Common myeloid progenitor, CD34-positive (primary cell): Measurements from ENCODE around the gene GOLGA8B.

Source experiments
- CTCF ChIA-PET: fragments of 350-600 bp; sonication (Branson Sonifier 250); formaldehyde crosslinking; loops from one replicate; lab custom pipeline; 2021; ENCODE audit warnings: antibody characterized with exemption; lab: Charles Lee
- POLR2A ChIA-PET: fragments of 350-600 bp; sonication (Branson Sonifier 250); formaldehyde crosslinking; loops from one replicate; lab custom pipeline; 2021; ENCODE audit warnings: antibody characterized with exemption; lab: Charles Lee
- DNase-seq, 3 donors: peaks; one replicate each; pipeline versions ENCODE4 v3.0.0 to v3.0.0-alpha.2; 2013
- H3K27ac ChIP-seq, 2 experiments: 1 replicate in 1 of 2; 2 replicates in 1 of 2; pipeline ENCODE4 v1.7.0; 2013; ENCODE audit warnings: inconsistent platforms in 2 of 2, low read length in 2 of 2, mild to moderate bottlenecking in 2 of 2, low read depth in 1 of 2, moderate library complexity in 1 of 2; ENCODE audit not compliant: severe bottlenecking in 2 of 2, insufficient read depth in 1 of 2, poor library complexity in 1 of 2
- H3K27me3 ChIP-seq, 5 experiments: replicated peaks in 2 of 5; 1 replicate in 3 of 5; 2 replicates in 2 of 5; pipeline versions ENCODE4 v1.6.1 to v1.7.0; 2013; ENCODE audit warnings: low read length in 4 of 5, mild to moderate bottlenecking in 2 of 5, moderate library complexity in 2 of 5, inconsistent platforms in 1 of 5; ENCODE audit not compliant: insufficient read depth in 5 of 5, control insufficient read depth in 4 of 5
- H3K36me3 ChIP-seq, 4 experiments: 1 replicate in 2 of 4; 2 replicates in 2 of 4; pipeline versions ENCODE4 v1.6.1 to v1.7.0; 2013; ENCODE audit warnings: low read length in 3 of 4, control low read depth in 1 of 4, mild to moderate bottlenecking in 1 of 4; ENCODE audit not compliant: control insufficient read depth in 4 of 4, insufficient read depth in 4 of 4
- H3K4me1 ChIP-seq, 4 experiments: 1 replicate in 3 of 4; 2 replicates in 1 of 4; pipeline versions ENCODE4 v1.6.1 to v1.7.1; 2013; ENCODE audit warnings: low read length in 3 of 4, mild to moderate bottlenecking in 3 of 4, control low read depth in 1 of 4, inconsistent platforms in 1 of 4, moderate library complexity in 1 of 4; ENCODE audit not compliant: control insufficient read depth in 4 of 4, insufficient read depth in 4 of 4; ENCODE audit errors: control extremely low read depth in 1 of 4
- H3K4me3 ChIP-seq, 7 experiments: 1 replicate in 4 of 7; 2 replicates in 3 of 7; pipeline versions ENCODE4 v1.5.1 to v1.7.0; 2013; ENCODE audit warnings: mild to moderate bottlenecking in 7 of 7, low read length in 6 of 7, moderate library complexity in 6 of 7, inconsistent platforms in 2 of 7, low read depth in 2 of 7, control low read depth in 1 of 7; ENCODE audit not compliant: insufficient read depth in 4 of 7, control insufficient read depth in 1 of 7; ENCODE audit errors: extremely low read depth in 1 of 7
- H3K9me3 ChIP-seq, 5 experiments: 1 replicate in 4 of 5; 2 replicates in 1 of 5; pipeline versions ENCODE4 v1.6.1 to v1.7.1; 2013; ENCODE audit warnings: low read length in 4 of 5, mild to moderate bottlenecking in 2 of 5, inconsistent platforms in 1 of 5, low read depth in 1 of 5, moderate library complexity in 1 of 5; ENCODE audit not compliant: control insufficient read depth in 4 of 5, insufficient read depth in 2 of 5; ENCODE audit errors: control extremely low read depth in 1 of 5
- WGBS: methylation state at CpG from one replicate; pipeline ENCODE4 v1.1.5; 2013; ENCODE audit not compliant: insufficient coverage; 5-methylcytosine and 5-hydroxymethylcytosine counted together

Gene GOLGA8B

GRCh38 chr15:34609102-34610057, 25.9 kb upstream of the GOLGA8B start:
- ChIA-PET POLR2A (no interaction called here), CTCF (interaction anchor here (0.9 to 2.0 kb wide), 5 partner anchors 10 to 311 kb away, joined by 3 to 5 read pairs (median 4); no protein-coding TSS in a partner anchor)
- H3K27me3 ChIP-seq, result no peaks in the 10 kb centered on the region
- H3K9me3 ChIP-seq, result no peaks in the 10 kb centered on the region
- 21% methylated on average over 3 of the region's 12 CpGs for WGBS
- peaks cover 0 to 21% (median 13%) of the 10 kb centered on the region in 4 experiments for H3K4me1 ChIP-seq
- H3K4me3 ChIP-seq, result peak overlapping the region in 5 of 7 experiments; percentile 10 to 50 (median 42)
- H3K36me3 ChIP-seq, result no peaks in the 10 kb centered on the region
- no peak overlapping the region for H3K27ac ChIP-seq
- DNase-seq, result peak in 2 of 3 donors; percentile 77 to 87

GRCh38 chr15:34608517-34608916, 25.1 kb upstream of the GOLGA8B start:
- POLR2A ChIA-PET, result no interaction called here
- no peak for DNase-seq
- Histone ChIP-seq H3K27me3 (no peaks in the 10 kb centered on the region), H3K4me1 (peaks cover 0 to 21% (median 12%) of the 10 kb centered on the region in 4 experiments), H3K4me3 (no peak overlapping the region), H3K36me3 (no peaks in the 10 kb centered on the region), H3K27ac (no peak overlapping the region), H3K9me3 (no peaks in the 10 kb centered on the region)
- CTCF ChIA-PET, result no interaction called here
- no CpG with 5 or more reads among the region's 1 CpG for WGBS

- Histone ChIP-seq H3K4me1 (peaks cover 0 to 21% (median 8%) of the 10 kb centered on the region in 4 experiments), H3K4me3 (no peak overlapping the region), H3K27ac (no peak overlapping the region), H3K36me3 (no peaks in the 10 kb centered on the region), H3K9me3 (no peaks in the 10 kb centered on the region), H3K27me3 (no peaks in the 10 kb centered on the region)
- CTCF ChIA-PET, result no interaction called here
- DNase-seq, result no peak
- POLR2A ChIA-PET, result no interaction called here
Measured at GRCh38 chr15:34607832-34608231, 24.4 kb upstream of the GOLGA8B start.

DNA sequence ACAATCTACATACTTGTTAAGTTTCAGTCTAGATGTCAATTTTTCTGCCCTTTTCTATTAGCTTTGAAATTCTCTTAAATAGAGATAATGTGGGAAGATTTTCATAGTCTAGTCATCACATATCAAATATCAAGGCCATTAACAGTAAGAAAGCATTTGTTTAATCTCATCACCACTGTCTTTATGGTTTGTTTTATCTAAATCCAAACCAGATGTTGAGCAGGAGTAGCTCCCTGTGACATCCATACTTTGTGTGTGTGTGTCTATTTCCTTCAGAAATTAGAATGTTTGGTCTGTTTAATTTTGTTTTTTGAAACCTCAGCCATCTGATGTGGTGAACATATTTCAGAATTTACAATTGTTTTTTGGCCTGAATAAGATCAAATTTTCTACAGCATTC, 23.1 kb upstream of the GOLGA8B start:
- DNase-seq, result no peak
- CTCF ChIA-PET, result interaction anchor here (0.6 to 1.2 kb wide), 3 partner anchors 14 to 158 kb away, joined by 3 to 4 read pairs (median 3); no protein-coding TSS in a partner anchor
- Histone ChIP-seq H3K27ac (no peak overlapping the region), H3K27me3 (no peaks in the 10 kb centered on the region), H3K36me3 (no peaks in the 10 kb centered on the region), H3K9me3 (no peaks in the 10 kb centered on the region), H3K4me1 (peaks cover 0 to 24% (median 8%) of the 10 kb centered on the region in 4 experiments), H3K4me3 (no peak overlapping the region)
- POLR2A ChIA-PET, result no interaction called here

- ChIA-PET CTCF (interaction anchor here (1.2 kb wide), 2 partner anchors 14 to 17 kb away, joined by 3 read pairs; no protein-coding TSS in a partner anchor), POLR2A (no interaction called here)
- Histone ChIP-seq H3K4me3 (no peak overlapping the region), H3K9me3 (no peaks in the 10 kb centered on the region), H3K27me3 (no peaks in the 10 kb centered on the region), H3K4me1 (peaks cover 0 to 24% (median 8%) of the 10 kb centered on the region in 4 experiments), H3K27ac (no peak overlapping the region), H3K36me3 (no peaks in the 10 kb centered on the region)
- no peak for DNase-seq
Measured at GRCh38 chr15:34606131-34606530, 22.7 kb upstream of the GOLGA8B start.

- POLR2A ChIA-PET, result no interaction called here
- H3K36me3 ChIP-seq, result no peaks in the 10 kb centered on the region
- H3K27me3 ChIP-seq, result no peaks in the 10 kb centered on the region
- WGBS, result 96% methylated on average over 8 of the region's 8 CpGs
- no peak overlapping the region for H3K4me3 ChIP-seq
- DNase-seq, result no peak
- peaks cover 0 to 2% (median 0%) of the 10 kb centered on the region in 4 experiments for H3K4me1 ChIP-seq
- CTCF ChIA-PET, result interaction anchor here (0.6 to 2.1 kb wide), 2 partner anchors 11 to 22 kb away, joined by 3 to 5 read pairs; no protein-coding TSS in a partner anchor
- H3K9me3 ChIP-seq, result no peaks in the 10 kb centered on the region
- no peak overlapping the region for H3K27ac ChIP-seq
Measured at GRCh38 chr15:34603095-34603494, 19.6 kb upstream of the GOLGA8B start.

DNA sequence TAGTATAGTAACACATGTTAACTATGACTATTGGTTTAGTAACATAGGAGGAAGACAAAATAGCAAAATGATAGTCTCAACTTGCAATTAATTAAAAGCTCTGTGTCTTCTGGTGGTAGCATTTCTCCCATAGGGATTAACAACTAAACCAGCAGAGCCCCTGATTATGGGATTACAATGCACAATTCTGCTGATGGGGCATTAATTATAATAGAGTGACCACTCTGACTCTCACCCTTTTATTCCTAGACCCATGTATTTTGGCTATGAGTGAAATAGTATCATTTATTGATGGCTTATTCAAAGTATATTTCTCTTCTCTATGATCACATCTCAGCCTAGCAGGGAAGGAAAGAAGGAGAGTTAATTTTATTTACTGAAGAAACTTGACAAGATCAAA, 17.5 kb upstream of the GOLGA8B start:
- no peak overlapping the region for H3K4me3 ChIP-seq
- H3K27me3 ChIP-seq, result no peaks in the 10 kb centered on the region
- no peaks in the 10 kb centered on the region for H3K36me3 ChIP-seq
- ChIA-PET POLR2A (no interaction called here), CTCF (no interaction called here)
- H3K4me1 ChIP-seq, result peaks cover 0 to 12% (median 5%) of the 10 kb centered on the region in 4 experiments
- no peak overlapping the region for H3K27ac ChIP-seq
- no peak for DNase-seq
- H3K9me3 ChIP-seq, result no peaks in the 10 kb centered on the region
